ENCODE data around the gene NCL.

DNA sequence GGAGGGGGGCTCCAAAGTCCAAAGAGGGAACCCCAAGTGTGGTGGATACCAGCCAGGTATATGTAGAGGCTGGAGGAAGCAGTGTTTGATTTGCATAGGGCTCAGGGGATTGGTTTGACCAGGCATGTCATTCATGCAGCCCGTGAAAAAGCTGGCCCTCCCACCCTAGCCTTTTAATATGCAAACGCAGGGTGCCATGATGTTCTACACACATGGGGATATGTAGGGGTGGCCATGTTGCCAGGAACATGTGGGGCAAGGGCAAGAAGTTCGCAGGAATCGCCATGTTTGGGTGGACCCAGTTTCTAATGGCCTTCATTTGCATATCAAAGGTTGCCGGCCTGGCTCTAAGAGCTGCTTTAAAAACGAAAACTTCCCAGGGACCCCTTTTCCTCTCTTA, 35.1 kb downstream of the NCL start:
- TF ChIP-seq CTCF (conservative IDR thresholded peaks at IDR 0.05; ENCODE audit: low read length) (no peak), EZH2phosphoT487 (IDR thresholded peaks at IDR 0.05; ENCODE audit: borderline replicate concordance) (no peak)

Data from Loucy (cell line).